Transverse colon (tissue), 4 donors: ENCODE data around the gene TBPL2. TPM values are rescaled to one million over a fixed set of nuclear protein-coding genes. Genes with fewer than 3 reads are reported as not detected.

Experiments used
- DNase-seq: peaks from one replicate; pipeline ENCODE4 v3.0.0-alpha.2; 2019
- H3K27ac ChIP-seq, 4 donors: fragments of 200-600 bp; sonication (generic); 2 replicates each; pipeline ENCODE4 v1.5.1; 2016 to 2018; ENCODE audit warnings: inconsistent platforms in 4 of 4
- H3K27me3 ChIP-seq: fragments of 200-600 bp; sonication (generic); 2 replicates; pipeline ENCODE4 v1.5.1; 2017; ENCODE audit warnings: inconsistent platforms
- H3K36me3 ChIP-seq, 4 donors: fragments of 200-600 bp; sonication (generic); 2 replicates each; pipeline ENCODE4 v1.5.1; 2017 to 2019; ENCODE audit warnings: inconsistent platforms in 4 of 4
- H3K4me1 ChIP-seq, 4 donors: fragments of 200-600 bp; sonication (generic); 2 replicates each; pipeline ENCODE4 v1.5.1; 2017 to 2020; ENCODE audit warnings: inconsistent platforms in 4 of 4
- H3K4me3 ChIP-seq, 4 donors: fragments of 200-600 bp; sonication (generic); 1 replicate in 1 of 4; 2 replicates in 3 of 4; pipeline versions ENCODE4 v1.5.1 to v1.6.1; 2017 to 2019; ENCODE audit warnings: inconsistent platforms in 4 of 4
- H3K9me3 ChIP-seq, 2 donors: fragments of 200-600 bp; sonication (generic); 2 replicates each; pipeline ENCODE4 v1.5.1; 2017 to 2019; ENCODE audit warnings: inconsistent platforms in 2 of 2
- EP300 ChIP-seq: sonication (generic); formaldehyde crosslinking; IDR thresholded peaks from one replicate; pipeline ENCODE4 v1.6.1; 2017; ENCODE audit warnings: antibody characterized with exemption, low read depth
- POLR2A ChIP-seq: fragments of 450-650 bp; IDR thresholded peaks from one replicate; pipeline ENCODE4 v1.6.1; 2016; ENCODE audit warnings: antibody characterized with exemption, mild to moderate bottlenecking, moderate library complexity
- POLR2AphosphoS5 ChIP-seq, 3 donors: sonication (generic); formaldehyde crosslinking; IDR thresholded peaks; one replicate each; pipeline ENCODE4 v1.6.1; 2016; ENCODE audit warnings: antibody characterized with exemption in 3 of 3
- WGBS, 2 donors: methylation state at CpG; one replicate each; pipeline ENCODE4 v1.1.5; 2018; ENCODE audit warnings: low coverage in 1 of 2; 5-methylcytosine and 5-hydroxymethylcytosine counted together
- in situ Hi-C, 4 donors: fragments of 200-750 bp; cut with MboI; loops; one replicate each; pipeline versions ENCODE4 v1.15.0 to v1.15.1; 2017; ENCODE audit warnings: low sequenced_read_pairs in 3 of 4, low pct_ligation_motif_present in 1 of 4, low pct_unique_long_range_greater_than_20kb in 1 of 4
- intact Hi-C: fragments of 100-400 bp; cut with DNase I; formaldehyde crosslinking; loops from one replicate; pipeline ENCODE4 v1.15.1; 2023; ENCODE audit warnings: low total_unique reads
- total RNA-seq, 4 donors: library from RNA; depleted of rRNA; stranded (reverse); fragments of >200 nt; gene quantifications; one replicate each; pipeline ENCODE4 v1.1.0, GENCODE V29; 2016
- TF ChIP-seq, protein P1 (sequence below), 5 experiments: fragments of 200-600 bp in 3 of 5; fragments of 450-650 bp in 2 of 5; sonication (generic) in 3 of 5; IDR thresholded peaks; 1 replicate in 2 of 5; 2 replicates in 3 of 5; pipeline ENCODE4 v1.5.1; 2016 to 2017; ENCODE audit warnings: antibody characterized with exemption in 5 of 5, inconsistent platforms in 3 of 5, mild to moderate bottlenecking in 2 of 5, moderate library complexity in 1 of 5

TBPL2 gene
- total RNA-seq, 4 donors from 2014 or later = not detected

GRCh38 chr14:55473786-55474185 lies 33.4 kb upstream of the TBPL2 start:
- in situ Hi-C loops = loop anchor here in 1 of 4 donors (25.0 kb wide), 1 partner anchor 1014 kb away; no protein-coding TSS in a partner anchor
- DNase-seq = no peak
- Histone ChIP-seq H3K9me3 (no peaks in the 10 kb centered on the region), H3K27ac (no peak overlapping the region), H3K4me3 (no peak overlapping the region), H3K27me3 (no peaks in the 10 kb centered on the region), H3K4me1 (no peaks in the 10 kb centered on the region), H3K36me3 (no peaks in the 10 kb centered on the region)
- intact Hi-C loops = no loop called here
- TF ChIP-seq POLR2A (no peak), EP300 (no peak), POLR2AphosphoS5 (IDR thresholded peaks at IDR 0.05) (no peak)
- TF ChIP-seq, protein P1, sequence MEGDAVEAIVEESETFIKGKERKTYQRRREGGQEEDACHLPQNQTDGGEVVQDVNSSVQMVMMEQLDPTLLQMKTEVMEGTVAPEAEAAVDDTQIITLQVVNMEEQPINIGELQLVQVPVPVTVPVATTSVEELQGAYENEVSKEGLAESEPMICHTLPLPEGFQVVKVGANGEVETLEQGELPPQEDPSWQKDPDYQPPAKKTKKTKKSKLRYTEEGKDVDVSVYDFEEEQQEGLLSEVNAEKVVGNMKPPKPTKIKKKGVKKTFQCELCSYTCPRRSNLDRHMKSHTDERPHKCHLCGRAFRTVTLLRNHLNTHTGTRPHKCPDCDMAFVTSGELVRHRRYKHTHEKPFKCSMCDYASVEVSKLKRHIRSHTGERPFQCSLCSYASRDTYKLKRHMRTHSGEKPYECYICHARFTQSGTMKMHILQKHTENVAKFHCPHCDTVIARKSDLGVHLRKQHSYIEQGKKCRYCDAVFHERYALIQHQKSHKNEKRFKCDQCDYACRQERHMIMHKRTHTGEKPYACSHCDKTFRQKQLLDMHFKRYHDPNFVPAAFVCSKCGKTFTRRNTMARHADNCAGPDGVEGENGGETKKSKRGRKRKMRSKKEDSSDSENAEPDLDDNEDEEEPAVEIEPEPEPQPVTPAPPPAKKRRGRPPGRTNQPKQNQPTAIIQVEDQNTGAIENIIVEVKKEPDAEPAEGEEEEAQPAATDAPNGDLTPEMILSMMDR (IDR thresholded peaks at IDR 0.05) = no peak
- 69 to 76% methylated on average over 7 of the region's 7 CpGs for WGBS, 2 donors

GRCh38 chr14:55470025-55470424 lies 29.6 kb upstream of the TBPL2 start:
- WGBS, 2 donors = 83 to 100% methylated on average over 1 of the region's 1 CpG
- no peaks in the 10 kb centered on the region for H3K27me3 ChIP-seq

GRCh38 chr14:55467307-55467706 lies 26.9 kb upstream of the TBPL2 start:
- Histone ChIP-seq H3K4me3 (no peak overlapping the region), H3K9me3 (no peaks in the 10 kb centered on the region), H3K27ac (no peak overlapping the region), H3K27me3 (no peaks in the 10 kb centered on the region), H3K36me3 (no peaks in the 10 kb centered on the region), H3K4me1 (peaks cover 0 to 14% (median 0%) of the 10 kb centered on the region in 4 donors)
- in situ Hi-C loops = loop anchor here in 1 of 4 donors (25.0 kb wide), 1 partner anchor 1020 kb away; no protein-coding TSS in a partner anchor
- WGBS, 2 donors = 81% methylated on average over 7 of the region's 7 CpGs; no CpG with 5 or more reads in 1 of the 2 donors
- no peak for DNase-seq
- TF ChIP-seq POLR2A = no peak
- TF ChIP-seq EP300 = no peak
- TF ChIP-seq, protein P1 (IDR thresholded peaks at IDR 0.05) = no peak
- TF ChIP-seq POLR2AphosphoS5 (IDR thresholded peaks at IDR 0.05) = no peak
- intact Hi-C loops = no loop called here

More at GRCh38 chr14:55470025-55470424, 29.6 kb upstream of the TBPL2 start:
- H3K36me3 ChIP-seq = no peaks in the 10 kb centered on the region
- intact Hi-C loops = no loop called here
- DNase-seq = no peak
- TF ChIP-seq, protein P1 (IDR thresholded peaks at IDR 0.05) = no peak
- TF ChIP-seq POLR2AphosphoS5 (IDR thresholded peaks at IDR 0.05) (no peak), EP300 (no peak), POLR2A (no peak)
- H3K4me3 ChIP-seq = no peak overlapping the region
- in situ Hi-C loops = loop anchor here in 1 of 4 donors (25.0 kb wide), 1 partner anchor 1017 kb away; no protein-coding TSS in a partner anchor
- H3K27ac ChIP-seq = no peak overlapping the region
- H3K4me1 ChIP-seq = no peaks in the 10 kb centered on the region
- no peaks in the 10 kb centered on the region for H3K9me3 ChIP-seq

DNA sequence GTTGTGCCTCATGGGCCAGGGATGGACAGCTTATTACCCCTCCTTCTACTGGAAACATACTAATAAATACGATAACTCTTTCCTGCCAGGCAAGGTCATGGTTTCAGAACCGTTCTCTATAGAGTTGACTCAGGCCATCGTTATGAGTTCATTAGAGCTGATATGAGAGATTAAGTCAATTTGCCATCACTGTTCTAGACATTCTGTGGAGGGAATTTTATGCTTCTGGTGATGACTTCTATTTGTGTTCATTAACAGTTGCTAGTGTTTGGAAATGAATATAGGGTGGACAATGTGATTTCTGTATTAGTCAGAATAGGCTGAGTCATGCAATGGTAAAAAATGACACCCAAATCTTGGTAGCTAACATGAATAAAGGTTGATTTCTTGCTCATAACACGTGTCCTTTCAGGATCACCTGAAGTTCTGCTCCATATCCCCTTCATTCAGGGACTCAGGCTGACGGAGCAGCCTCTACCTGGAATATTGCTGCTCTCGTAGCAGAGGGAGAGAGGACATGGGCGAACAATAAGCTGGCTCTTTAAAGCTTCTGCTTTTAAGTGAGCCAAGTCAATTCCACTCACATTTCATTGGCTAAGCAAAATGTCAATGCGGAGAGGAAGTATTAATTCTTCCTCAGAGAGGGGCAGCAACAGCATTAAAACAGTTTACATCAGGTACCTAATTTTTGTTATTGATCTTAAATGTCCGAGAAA lies 18.5 kb upstream of the TBPL2 start:
- WGBS, 2 donors = 61 to 68% methylated on average over 6 to 9 of the region's 9 CpGs
- Histone ChIP-seq H3K27ac (no peak overlapping the region), H3K27me3 (no peaks in the 10 kb centered on the region), H3K9me3 (no peaks in the 10 kb centered on the region), H3K4me1 (peaks cover under 1 to 23% (median 7%) of the 10 kb centered on the region in 4 donors), H3K4me3 (no peak overlapping the region), H3K36me3 (no peaks in the 10 kb centered on the region)
- intact Hi-C loops (no loop called here), in situ Hi-C loops (loop anchor here in 1 of 4 donors (25.0 kb wide), 1 partner anchor 1028 kb away; no protein-coding TSS in a partner anchor)
- no peak for DNase-seq
- no peak for TF ChIP-seq POLR2AphosphoS5 (IDR thresholded peaks at IDR 0.05)
- TF ChIP-seq, protein P1 (IDR thresholded peaks at IDR 0.05) = no peak
- no peak for TF ChIP-seq EP300
- no peak for TF ChIP-seq POLR2A
